GM19025 (cell line): ENCODE measurements around the gene EPN3.
A peak's percentile ranks its signal among the peaks of the same experiment; 100 is the strongest.

ENCODE experiments used
- ATAC-seq: cut with Tn5 transposase; IDR thresholded peaks from one replicate; pipeline ENCODE4 v1.9.1; 2021; ENCODE audit warnings: mild to moderate bottlenecking, low read depth, moderate library complexity; ENCODE audit not compliant: unreplicated experiment

Gene EPN3

DNA sequence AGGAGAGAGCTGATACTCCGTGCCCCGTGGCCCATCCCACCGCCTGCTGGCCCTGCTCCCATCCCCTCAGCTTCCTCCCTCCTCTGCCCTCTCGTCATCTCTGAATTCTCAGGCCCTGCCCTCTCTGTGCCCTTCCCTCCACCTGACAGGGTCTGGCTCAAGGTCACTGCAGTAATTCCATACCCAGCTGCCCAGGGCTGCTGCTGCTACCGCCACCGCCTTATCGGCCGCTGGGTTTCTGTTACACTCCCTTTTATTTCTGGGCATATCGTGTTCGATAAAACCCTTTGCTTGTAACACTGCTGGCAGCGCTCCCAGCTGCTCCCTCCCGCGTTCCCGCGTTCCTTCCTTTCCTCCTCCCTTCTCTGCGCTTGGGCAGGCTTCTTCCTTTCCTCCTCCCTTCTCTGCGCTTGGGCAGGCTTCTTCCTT, 1.2 kb downstream of the EPN3 start:
- ATAC-seq, result no peak

DNA sequence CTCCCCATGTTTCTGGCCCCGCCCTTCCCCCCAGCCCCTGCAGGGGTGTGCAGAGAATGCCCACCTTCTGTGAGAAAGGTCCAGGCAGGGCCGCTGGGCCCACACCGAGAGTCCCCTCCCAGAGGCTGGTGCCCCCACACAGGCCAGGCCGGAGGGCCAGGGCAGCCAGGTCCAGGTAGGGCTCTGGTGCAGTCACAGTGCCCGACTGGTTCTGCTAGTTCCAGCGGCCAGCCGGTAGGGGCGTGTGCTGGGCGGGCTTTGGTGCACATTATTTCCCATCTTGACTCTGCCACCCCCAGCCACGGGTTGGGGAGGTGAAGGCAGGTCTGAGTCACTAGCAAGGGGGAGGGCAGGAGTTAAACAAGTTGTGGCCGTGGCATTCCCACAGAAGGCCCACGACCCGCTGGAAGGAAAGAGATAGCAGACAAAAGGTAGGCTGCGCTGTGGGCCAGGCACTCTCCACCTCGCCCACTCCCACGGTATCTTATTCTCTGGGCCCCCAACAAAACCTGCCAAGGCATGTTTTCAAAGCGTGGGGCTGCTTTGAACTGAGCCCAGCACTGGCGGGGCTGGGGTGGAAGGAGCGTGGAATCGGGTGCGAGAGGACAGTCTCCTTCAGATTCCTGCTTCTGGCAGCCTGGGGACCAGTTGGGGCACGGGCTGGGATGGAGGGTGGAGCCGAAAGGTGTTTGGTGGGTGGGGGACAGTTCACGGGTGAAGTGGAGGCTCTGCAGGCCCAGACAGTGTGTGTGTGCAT, 1.9 kb downstream of the EPN3 start:
- no peak for ATAC-seq

DNA sequence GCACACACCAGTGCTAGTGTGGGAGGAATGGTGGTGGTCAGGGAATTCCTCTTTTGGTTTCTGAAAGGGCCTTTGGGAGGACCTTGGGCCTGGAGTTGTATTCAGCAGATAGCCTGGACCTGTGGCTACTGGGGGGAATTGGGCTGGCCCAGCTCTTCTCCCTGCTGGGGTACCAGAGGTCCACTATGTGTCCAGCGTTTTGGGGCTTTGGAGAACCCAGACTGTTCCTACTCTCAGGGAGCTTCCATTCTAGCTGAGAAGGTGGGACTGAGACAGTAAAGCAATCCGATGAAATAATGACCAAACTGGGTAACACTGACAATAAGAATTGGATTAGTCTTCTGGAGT, 2.4 kb downstream of the EPN3 start:
- no peak for ATAC-seq

DNA sequence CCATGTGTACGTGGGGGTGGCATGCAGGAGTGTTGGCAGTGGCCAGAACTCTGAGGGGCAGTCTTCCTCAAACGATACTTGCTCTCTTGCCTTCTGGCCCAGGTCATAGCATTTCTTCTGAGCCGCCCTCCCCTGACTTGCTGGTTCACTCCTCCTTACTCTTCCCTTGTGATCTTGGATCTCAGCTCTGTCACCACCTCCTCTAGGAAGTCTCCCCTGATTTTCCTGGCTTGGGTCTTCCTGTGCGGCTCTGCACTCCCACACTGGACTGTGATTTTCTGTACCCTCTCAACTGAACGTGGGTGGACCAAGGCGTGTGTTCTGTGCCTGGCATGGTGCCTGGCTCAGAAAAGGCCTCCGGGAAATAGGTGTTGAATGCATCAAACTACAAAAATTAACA, 2.9 kb downstream of the EPN3 start:
- no peak for ATAC-seq

DNA sequence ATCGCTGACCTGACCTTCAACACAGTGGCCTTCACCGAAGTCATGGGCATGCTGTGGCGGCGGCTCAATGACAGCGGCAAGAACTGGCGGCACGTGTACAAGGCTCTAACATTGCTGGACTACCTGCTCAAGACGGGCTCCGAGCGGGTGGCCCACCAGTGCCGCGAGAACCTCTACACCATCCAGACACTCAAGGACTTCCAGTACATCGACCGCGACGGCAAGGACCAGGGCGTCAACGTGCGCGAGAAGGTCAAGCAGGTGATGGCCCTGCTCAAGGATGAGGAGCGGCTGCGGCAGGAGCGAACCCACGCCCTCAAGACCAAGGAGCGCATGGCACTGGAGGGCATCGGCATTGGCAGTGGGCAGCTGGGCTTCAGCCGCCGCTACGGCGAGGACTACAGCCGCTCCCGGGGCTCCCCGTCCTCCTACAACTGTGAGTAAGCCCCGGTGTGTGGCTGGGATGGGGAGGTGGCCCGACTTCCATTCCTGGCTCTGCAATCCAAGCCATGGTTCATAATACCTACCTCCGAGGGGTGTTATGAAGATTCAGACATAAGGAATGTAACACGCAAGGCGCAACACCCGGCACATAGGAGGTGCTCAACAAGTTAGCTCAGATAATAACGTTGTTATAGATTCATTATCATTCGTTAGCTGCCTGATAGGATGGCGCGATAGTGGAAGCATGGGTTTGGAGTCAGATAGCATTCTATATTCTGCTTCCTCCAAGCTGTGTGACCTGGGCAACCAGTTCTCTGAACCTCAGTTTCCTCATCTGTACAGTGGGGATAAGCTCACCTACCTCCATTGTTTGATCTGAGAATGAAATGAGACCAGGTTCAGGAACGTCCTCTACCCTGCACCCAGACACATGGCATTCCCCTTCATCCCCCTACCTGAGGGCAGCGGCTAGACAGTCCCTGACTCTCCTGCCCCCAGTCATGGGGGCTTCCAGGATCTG, 4.4 kb downstream of the EPN3 start:
- ATAC-seq, result no peak

DNA sequence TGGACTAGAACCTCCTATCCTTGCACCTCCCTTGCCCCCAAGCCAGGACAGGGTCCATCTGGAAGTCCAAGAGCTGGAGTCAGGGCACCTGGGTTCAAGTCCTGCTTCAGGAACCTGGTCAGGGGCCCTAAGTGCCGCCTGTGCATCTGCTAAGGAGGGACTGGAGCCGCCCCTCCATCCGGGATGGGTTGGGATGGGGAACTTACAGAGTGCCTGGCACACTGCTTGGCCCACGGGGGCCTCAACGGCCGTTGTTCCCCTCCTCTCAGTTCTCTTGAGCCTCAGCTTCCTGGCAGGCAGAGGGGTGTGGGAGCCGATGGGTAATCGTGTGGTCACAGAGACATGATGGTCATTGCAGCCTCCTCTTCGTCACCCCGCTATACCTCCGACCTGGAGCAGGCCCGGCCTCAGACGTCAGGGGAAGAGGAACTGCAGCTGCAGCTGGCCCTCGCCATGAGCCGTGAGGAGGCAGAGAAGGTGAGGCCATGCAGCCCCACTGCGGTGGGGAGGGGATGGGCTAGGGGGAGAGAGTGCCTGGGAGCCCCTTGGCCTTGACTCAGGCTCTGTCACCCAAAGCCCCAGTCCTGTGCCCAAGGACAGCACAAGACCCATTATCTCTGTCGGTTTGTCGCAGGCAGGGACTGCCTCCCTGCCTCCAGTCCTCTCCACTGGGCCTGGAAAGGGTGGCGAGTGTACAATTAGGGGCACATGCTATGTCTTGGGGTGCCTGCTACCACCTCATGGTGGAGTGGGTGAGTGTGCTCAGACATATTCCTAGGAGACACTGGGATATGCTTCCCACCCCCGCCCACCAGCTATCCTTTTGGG, 5.4 kb downstream of the EPN3 start:
- no peak for ATAC-seq

DNA sequence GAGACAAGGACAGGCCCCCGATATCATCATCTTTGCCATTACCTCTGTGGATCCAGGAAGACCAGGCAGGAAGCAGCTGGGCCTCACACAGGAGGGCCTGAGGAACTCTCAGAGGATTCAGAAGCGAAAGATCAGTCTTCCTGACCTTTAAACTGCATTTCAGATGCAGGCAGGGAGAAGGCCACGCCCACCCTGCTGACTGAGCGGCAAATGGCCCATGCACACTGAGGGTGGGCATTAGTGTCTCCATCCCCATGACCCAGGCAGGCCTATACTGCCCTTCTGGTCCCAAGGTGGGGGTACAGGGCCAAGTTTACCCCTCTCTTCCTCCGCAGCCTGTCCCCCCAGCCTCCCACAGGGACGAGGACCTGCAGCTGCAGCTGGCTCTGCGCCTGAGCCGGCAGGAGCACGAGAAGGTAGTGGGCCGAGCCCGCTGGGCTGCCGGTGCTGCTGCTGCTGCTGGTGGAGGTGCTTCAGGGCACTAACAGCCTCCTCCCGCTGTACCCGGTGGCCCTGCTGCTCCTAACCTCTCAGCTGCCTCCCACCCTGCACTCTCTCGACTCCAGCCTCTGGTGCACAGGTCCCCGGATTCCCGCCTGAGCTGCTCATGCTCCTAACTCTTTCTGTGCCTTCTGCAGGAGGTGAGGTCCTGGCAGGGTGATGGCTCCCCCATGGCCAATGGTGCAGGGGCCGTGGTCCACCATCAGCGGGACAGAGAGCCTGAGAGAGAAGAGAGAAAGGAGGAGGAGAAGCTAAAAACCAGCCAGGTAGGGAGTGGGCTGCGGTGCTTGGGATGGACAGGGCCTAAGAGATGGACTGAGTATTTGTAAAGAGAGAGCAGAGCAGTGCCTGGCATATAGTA, 6.2 kb downstream of the EPN3 start:
- ATAC-seq, result no peak

DNA sequence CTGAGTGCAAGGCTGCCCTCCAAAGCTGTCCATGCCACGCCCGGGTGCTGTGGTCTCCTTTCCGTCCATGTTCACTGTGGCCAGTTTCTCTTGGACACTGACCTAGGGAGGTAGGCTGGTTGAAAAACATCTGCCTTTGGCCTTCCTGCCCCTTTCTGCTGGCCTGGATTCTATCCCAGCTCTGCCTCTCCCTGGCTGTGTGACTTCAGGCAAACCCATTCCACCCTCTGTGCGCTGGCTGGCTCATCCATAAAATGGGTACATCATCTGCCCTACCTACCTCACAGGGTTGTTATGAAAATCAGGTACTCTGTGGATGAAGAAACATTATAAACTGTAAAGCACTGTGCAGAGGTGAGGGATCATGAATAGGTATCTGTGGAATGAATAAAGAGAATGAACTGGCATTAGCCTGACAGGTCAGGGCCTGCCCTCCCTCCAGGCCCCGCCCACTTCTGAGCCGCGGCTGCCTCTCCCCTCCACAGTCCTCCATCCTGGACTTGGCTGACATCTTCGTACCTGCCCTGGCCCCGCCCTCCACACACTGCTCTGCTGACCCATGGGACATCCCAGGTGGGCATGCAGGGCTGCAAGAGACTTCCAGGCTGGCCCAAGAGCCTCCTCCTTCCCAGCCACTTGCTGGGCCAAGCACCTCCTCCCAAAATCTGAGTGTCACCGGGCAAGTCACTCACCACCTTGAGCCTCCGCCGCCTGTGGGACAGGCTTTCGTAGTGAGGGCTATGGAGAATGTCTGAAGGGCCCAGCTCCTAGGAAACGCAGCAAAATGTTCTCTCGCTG, 7.4 kb downstream of the EPN3 start:
- no peak for ATAC-seq

DNA sequence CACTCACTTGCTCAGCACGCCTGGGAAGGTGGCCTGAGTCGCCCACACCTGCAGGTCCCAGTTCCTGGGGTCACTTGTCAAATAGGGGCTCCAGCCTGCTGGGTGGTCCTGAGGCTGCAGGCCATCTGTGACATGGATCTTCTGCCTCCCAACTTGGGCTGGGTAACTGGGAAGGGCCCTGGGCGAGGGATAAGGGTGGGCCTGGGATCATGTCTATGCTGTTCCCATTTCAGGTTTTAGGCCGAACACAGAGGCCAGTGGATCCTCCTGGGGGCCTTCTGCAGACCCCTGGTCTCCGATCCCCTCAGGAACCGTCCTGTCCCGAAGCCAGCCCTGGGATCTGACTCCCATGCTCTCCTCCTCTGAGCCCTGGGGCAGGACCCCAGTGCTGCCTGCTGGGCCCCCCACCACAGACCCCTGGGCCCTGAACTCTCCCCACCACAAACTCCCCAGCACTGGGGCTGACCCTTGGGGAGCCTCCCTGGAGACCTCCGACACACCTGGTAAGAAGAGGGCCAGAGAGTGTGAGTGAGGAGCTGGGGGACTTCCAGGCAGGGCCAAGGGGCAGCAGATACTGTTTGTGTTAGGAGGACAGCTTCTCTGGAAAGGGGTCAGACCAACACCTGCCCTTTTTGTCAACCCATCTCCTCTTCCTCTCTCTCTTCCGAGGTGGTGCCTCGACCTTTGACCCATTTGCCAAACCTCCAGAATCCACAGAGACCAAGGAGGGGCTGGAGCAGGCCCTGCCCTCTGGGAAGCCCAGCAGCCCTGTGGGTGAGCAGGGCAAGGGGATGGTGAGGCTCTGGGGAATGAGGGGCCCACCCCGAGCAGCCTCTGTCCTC, 8.2 kb downstream of the EPN3 start:
- no peak for ATAC-seq

DNA sequence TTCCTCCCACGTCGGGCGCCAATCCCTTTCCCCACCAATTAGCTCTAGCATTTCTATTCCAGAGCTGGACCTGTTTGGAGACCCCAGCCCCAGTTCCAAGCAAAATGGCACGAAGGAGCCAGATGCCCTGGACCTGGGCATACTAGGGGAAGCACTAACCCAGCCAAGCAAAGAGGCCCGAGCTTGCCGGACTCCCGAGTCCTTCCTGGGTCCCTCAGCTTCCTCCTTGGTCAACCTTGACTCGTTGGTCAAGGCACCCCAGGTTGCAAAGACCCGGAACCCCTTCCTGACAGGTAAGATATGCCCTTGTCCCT, 8.8 kb downstream of the EPN3 start:
- no peak for ATAC-seq

DNA sequence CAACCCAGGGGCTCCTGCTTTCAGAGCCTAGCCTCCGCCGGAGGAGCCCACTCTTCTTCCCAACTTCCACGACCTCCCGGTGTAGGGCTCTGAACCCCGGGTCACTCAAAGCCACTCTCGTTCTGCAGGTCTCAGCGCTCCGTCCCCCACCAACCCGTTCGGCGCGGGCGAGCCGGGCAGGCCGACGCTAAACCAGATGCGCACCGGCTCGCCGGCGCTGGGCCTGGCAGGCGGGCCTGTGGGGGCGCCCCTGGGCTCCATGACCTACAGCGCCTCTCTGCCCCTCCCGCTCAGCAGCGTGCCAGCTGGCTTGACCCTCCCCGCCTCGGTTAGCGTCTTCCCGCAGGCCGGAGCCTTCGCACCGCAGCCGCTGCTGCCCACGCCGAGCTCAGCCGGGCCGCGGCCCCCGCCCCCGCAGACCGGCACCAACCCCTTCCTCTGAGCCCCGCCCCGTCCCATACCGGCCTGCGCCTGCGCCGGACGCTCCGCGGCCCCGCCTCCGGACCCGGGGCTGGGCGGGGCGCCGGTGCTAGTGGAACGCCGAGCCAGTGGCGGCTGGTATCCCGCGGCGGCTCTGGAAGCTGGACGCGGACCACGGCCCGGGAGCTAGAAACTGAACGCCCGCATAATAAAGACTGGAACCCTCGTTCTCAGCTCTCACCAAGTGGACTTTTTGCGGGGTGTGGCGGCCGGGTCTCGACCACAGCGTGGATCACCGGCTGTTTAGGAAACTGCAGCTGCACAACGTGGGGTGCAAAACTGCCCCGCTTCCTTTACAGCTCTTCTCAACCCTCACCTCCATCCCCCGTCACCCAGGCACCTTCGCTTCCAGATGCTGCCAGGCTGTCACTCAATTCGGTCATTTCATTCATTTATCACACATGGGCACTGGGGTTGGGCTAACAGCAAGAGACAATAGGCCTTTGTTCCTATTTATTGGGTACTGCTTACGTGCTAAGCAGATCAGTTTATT, 9.5 kb downstream of the EPN3 start:
- ATAC-seq, result peak; percentile 87

DNA sequence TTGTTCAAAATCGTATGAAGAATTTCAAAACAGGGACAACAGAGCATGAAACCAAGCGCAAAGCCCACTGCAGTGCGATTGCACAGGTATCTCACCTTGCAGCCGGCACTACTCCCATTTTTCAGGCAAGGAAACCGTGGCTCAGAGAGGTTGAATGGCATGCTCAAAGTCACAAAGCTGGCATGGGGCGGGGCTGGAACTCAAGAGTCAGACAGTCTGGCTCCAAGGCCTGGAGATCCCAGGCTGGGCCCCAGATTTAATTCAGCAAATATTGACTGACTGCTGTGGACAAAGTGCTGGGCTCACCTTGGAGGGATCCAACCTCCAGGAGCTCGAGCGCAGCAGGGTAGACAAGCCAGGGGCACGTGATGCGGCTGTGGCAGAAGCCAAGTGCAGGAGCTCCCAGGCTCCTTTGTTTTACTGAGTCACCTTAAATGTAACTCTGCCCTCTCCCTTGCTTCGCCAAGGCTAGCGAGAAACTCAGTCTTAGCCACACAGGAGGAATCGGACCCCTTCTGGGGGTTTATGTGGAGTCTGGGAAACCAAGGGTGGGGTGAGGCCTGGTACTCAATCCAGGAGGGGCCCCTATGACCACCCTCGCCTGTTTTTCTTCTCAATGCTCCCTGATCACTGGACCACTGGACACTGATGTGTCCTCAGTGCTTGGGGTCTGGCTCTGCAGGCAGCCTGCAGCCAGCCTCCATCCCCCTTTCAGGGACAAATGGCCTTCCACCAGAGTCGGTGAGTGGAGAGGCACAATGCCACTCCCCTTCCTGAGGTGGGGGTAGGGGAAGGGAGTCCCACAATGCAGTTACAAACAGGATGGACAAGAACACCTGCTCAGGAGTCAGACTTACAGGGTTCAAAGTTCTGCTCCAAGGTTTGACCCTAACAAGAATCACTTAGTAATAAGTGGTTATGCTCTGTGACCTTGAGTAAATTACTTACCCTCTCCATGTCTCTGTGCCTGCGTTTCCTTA, 10.6 kb downstream of the EPN3 start:
- no peak for ATAC-seq

DNA sequence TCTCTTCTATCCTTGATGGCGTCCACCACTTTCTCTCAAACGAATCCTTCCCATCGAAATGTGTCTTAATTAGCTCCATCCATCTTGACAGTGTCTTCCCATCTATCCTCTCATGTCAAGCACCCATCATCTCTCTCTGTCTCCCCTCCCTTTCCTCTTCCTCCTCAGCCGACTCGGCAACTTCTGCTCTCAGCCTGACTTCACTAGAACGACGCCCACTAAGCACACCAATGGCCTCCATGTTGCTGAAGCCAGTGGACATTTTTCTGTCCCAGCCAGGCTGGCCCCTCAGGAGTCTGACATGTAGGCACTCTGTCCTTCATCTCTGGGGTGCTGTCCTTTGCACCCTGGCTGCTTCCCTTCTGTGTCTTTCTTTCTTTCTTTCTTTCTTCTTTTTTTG, 12.0 kb downstream of the EPN3 start:
- ATAC-seq, result no peak

DNA sequence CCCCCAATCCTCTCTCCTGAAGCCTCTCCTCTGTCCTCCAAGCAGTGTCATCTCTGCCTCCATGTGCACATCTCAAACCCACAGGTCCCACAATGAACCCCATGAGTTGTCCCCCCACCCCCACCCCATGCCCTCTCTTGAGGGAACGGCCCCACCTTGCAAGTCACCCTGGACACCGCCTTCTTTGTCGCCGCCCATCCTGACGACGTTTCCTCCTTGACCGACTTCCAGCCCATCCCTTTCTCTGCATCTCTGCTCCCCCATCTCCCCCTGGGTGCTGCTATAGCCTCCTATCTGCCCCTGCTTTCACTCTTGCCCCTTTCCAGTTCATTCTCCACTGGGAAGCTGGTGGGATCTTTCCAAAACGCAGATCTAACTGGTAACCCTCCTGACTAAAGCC, 12.8 kb downstream of the EPN3 start:
- no peak for ATAC-seq

DNA sequence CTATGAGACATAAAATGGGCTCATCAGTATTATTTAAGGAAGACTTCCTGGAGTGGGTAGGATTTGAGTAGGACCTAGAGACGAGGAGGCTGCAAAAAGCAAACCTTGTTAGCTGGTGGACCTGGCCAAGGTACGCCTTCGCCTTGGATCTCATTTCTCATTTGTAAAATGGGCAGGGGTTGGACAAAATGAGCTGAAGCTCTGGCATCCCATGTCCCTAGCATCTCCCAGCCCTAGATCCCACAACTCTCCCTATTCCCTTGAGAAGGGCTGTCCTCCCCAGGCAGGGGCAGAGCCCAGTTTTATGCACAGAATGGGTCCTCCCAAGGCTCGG, 14.1 kb downstream of the EPN3 start:
- no peak for ATAC-seq

DNA sequence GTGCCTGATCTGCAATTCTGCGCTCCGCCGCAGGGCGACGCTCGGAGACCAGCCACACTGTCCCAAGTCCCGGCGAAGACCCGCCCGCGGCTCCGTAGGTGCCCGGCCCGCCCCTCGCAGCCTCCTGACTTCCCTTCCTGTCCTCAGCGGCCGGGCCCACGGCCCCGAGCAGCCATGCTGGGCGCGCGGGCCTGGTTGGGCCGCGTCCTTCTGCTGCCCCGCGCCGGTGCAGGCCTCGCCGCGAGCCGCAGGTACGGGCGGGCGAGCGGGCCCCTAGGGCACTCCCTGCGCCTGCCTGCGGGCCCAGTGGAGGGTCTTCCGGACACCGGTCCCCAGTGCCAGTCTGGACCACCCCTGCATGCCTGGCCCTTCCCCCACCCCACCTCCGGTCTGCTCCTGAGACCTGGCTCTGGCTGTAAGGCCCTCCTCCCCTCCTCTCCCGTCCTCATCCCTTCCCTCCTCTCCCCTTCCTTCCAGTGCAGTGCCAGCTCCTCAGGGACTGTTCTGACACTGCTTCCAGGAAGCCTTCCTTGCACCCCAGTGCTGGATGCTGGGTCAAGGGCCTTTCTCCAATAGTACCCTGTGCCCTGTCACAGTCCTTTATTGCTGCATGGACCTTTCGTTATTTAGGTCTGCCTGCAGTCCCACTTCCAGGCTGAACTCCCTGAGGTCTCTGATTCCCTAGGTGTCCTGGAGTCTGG, 14.7 kb downstream of the EPN3 start, which contains the start of gene SPATA20:
SPATA20 (plus strand) TSS at position 140 of the 701 bp plus-strand sequence; CDS start at position 175, 35 bp downstream.
- ATAC-seq, result peak; percentile 50
